Activated CD4-positive, alpha-beta T cell treated with anti-CD3 and anti-CD28 coated beads, Interleukin-2, Interleukin-4, amounts not matched to agents 100 ng/mL and 50 ng/mL, durations not matched to agents 16 hours and 8 hours (primary cell): Measurements from ENCODE around the gene CAMSAP1.

Experiments
- DNase-seq: peaks from one replicate; pipeline ENCODE4 v3.0.0-alpha.2; 2020; ENCODE audit warnings: low spot score

CAMSAP1 gene

DNA sequence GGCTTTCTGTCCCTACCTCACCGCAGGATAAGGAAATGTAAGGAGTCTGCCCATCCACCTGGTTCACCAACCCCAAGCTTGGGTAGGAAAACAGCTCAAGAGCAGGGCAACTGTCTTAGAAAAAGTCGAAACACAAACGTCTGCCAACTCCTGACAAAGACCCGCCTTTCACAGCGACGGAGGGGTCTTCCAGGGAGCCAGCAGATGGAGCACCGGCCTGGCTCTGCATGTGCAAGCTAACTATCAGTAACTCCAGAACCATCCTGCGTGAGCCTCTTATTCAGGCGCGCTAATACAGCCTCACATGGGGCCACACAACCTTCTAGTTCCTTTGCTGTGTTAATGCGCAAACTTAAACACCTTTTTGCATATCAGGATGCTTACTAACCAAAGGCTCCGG, 26.9 kb downstream of the CAMSAP1 start:
- DNase-seq, result no peak

DNA sequence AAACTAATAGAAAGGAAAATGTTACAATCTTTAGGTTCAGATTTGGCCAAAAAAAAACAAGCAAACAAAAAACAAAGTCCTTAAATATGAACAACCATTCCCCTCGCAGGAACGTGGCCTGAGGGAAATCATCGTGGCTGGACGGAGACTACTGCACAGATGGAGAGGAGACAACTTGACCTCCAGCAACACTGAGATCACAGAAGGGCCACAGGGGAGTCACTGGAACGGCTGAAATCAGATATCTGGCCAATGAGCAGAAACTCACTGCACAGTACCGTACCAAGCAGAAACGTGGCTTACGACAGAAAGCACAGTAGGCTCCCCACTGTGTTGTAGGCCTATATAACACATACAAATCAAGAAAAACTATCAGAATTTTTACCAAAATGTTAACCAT, 27.7 kb downstream of the CAMSAP1 start:
- no peak for DNase-seq

DNA sequence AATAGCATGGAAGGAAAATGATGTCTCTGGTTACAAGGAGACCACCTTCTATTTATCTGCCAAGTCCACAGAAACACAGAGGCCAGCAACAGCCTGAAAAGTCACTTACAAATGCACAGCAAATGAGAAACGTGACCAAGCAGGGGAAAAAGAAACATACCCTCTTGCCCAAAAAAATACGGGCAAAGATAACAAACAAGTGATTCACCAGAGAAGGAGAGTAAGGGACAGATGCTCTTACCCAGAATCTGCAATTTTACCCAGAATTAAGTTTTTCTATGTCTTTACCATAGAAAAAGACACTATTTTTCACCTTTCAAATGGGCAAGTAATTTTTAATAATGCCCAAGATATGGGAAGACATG, 28.1 kb downstream of the CAMSAP1 start:
- no peak for DNase-seq

DNA sequence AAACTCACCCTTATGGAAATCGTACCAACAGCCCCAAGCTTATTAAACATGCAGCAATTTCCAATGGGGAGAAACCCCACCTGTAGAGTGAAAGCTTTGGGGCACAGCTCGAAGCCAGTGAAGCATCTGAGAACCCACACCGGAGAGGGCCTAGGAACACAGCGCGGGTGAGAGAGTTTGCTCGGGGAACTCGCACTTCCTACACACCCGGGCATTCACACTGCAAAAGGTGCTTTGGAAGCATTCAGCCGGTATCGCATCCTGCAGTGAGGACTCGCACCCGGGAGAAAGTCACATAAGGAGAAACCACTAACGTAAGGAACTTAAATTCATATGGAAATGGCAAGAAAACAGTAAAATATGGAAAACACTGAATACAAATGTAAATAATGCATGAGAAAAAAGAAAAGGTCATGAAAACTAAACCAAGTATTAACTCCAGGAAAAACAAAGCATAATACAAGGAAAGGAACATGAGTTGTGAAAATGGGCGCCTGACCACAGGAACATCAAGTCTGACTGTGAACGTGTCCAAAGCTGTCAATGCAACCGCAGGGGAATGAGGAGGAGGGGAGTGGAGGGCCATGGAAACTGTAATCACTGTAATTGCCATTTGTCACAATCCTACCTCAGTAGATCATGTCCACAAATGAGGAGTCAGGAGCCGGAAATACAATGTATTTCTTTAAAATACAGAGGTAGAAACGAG, 28.7 kb downstream of the CAMSAP1 start:
- no peak for DNase-seq

DNA sequence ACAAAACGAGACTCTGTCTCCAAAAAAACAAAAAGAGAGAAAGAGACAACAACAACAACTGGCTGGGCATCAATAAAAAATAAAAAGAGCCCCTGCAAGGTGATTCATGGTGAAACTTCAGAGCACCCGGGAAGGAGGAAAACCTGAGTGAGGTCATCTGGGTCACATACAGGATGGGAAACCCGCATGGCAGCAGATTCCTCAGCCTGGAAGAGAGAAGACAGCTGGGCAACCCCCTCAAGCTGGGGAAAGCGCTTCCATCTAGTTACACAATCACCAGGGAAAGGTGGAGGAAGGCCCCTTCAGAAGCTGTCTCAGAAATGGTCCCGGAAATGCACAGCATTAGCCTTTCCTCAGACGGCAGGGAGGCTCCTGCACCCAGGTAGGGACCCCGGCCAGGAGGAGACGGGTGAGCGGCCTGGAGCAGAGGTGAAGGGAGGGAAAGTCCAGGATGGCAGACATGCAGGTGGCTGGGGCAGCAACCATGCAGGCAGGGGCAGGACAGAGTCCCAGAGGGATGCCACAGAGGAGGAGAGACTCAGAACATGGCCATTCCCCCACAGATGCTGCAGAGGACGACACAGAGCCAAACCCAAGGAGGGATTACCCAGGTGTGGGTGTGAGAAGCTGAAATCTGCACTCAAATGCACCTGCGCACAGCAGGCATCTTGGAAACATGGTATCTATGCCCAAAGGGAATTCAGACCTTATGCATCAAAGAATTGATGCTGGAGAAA, 29.4 kb downstream of the CAMSAP1 start:
- DNase-seq, result no peak

DNA sequence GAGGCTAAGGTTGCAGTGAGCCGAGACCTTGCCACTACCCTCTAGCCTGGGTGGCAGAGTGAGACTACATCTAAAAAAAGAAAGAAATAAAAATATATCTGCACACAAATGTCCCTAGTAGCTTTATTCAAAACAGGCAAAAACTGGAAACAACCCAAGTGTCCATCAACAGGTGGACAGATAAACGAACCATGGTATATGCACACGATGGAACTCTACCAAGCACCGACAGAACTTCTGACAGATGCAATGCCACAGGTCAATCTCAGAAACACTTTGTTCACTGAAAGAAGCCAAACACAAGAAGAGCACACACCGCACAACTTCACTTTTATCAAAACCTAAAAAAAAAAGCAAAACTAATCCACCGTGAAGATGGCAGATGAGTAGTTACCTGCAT, 30.4 kb downstream of the CAMSAP1 start:
- no peak for DNase-seq

DNA sequence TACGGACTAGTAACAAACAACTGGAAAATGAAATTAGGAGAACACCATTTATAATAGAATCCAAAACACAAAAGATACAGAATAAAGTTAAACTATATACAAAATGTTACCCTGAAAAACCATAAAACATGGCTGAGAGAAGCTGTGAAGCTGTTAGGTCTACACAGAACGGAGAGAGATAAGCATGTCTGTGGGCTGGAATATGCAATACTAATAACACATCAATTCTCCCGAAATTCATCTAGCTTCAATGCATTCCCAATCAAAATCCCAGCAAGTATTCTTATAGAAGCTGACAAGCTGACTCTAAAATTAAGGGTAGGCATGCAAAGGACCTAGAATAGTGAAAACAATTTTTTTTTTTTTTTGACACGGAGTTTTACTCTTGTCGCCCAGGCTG, 32.5 kb downstream of the CAMSAP1 start:
- DNase-seq, result no peak

DNA sequence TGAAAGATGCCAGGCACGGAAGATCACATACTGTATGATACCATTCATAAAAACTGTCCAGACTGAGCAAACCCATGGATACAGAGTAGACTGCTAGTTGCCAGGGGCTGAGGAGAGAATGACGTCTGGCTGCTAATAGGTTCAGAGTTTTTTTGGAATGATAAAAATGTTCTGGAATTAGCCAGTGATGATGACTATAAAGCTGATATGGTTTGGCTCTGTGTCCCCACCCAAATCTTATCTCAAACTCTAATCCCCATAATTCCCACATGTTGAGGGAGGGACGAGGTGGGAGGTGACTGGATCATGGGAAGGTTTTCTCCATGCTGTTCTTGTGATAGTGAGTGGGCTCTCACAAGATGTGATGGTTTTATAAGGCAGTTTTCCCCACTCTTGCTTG, 37.4 kb downstream of the CAMSAP1 start:
- no peak for DNase-seq

DNA sequence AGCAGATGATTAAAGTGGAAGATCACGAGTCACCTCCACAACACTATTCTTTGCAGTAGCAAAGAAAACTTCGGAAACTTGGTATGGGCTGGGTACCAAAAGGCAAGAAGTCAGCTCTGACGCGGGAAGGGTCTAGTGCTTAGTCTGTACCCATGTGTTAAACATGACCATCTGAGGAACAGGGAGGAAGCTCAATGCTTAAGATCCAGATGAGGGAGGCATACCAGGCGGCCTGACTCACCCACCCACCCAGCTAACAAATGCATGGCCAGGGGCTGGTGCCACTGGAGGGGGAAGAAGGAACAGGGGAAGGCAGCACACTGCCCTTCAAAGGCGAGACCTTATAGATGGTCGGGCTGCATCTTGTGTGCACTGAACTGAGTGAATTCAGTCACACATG, 41.8 kb downstream of the CAMSAP1 start:
- no peak for DNase-seq

DNA sequence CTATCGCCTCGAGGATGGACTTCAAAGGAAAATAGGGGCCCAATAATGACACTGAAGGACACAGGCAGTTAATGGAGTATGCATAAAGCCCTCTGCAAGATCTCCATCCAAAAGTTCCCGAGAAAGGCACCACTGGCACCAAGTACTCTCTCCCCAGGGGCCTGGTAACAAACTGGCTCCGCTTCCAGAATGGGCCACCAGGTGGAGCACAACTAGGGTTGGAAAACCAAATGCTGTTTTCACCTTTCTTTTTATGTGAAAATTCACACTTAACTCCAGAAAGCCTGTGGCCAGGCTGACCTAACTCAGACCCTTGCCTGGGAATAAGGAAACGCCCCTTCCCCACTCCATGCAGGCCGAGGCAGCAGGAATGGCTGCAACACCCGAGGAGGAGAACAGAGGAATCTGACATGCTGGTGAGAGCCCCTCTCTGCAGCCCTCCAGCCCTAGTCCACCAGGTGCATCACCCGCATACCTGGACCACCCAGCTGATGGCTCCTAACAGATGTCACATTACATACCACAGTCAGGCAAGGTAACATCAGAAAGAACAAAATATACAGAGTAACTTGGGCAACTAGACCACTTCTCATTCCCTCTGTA, 42.8 kb downstream of the CAMSAP1 start:
- DNase-seq, result peak; percentile 58

DNA sequence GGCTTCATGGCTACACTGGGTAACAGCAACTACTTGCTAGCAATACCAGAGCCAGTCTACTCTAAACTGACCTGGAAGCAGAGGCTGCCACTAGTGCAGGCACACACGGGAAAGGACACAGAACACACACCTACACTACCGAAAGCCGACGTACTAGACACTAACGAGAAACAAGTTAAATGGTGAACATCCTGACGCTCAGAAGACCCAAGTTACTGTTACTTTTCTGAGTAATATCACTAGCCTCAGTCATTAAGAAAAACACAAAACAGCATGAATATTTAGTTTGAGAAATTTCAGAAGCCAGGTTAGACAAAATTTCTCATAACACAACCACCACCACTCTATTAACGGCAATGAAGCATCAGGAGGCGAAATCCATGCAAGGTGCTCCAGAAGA, 44.5 kb downstream of the CAMSAP1 start:
- DNase-seq, result peak; percentile 38

DNA sequence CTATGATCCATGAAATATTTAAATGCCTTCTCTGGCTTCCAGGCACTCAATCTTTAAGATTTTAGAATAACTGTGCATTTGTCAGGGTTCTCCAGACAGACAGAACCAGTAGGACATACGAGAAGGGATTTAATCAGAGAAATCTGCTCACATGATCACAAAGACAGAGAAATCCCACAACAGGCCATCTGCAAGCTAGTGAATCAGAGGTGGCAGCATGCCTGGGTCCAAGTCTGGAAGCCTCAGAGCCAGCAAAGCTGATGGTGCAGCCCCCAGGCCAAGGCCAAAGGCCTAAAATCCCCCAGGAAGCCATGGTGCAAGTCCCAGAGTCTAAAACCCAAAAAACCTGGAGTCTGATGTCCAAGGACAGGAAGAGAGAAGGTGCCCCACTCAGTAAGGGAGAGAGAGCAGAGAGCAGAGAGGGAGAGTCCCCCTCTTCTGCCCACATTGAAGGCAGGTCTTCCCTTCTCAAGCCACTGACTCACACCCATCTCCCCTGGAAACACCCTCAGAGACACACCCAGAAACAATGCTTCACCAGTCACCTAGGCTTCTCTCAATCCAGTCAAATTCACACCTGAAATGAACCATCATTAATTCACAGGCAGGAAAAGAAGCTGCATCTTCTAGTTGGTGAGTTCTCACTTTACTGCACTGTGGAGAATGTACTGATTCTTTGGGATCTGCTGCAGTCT, 48.7 kb downstream of the CAMSAP1 start:
- DNase-seq, result no peak

DNA sequence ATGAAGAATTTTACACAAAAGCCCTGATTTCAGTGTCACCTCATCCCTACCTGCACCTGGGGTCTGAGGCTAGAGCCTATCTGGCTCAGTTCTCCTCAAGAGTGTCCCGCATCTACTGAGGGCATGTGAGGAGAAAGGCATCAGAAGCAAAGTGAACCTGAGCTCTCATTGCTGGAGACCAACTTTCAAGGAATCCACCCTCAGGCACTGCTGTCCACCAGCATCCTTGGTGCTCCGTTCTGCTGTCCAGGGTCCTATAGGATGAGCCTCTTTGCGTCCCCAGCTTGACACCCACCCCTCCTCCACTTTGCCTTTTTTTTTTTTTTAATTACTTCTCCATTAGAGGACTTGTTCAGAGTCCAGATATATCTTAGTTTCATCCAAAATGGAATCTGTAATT, 49.5 kb downstream of the CAMSAP1 start:
- DNase-seq, result no peak

DNA sequence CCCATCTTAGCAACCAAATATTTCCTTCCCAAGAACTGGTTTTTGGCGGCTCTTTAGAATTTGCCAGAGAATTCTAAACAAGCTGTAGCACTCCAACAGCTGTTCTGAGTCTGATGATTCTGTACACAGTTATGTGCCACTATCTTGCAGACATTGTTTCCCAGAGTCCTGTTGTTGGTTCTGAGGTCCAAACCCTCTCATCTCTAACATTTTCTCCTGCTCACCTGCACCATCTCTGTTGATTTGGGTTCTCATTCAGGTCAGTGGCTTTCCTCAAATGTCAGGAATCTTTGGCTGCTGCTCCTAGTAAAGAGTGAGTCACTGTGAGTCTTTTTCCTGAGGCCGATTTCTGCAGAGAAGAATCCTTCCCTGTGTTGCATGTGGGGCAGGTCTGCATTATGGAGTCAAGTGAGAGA, 50.0 kb downstream of the CAMSAP1 start:
- no peak for DNase-seq

DNA sequence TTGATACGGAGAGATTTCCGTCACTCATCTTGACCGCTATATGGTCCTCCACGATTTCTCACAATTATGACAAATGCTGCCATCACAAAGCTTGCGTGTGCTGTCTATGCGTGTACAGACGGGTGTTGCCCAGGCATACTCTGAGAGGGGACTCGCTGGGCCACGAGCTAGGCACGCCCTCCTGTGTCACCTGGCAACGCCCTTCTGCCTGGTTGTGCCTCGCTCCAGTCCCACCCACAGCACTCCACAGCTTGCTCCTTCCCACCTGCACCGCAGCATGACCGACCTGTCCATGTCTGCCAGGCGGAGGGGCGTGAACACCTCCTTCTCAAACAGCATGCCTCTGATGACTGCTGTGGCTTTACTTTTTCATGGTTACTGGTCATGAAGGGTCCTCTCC, 55.6 kb downstream of the CAMSAP1 start:
- no peak for DNase-seq

DNA sequence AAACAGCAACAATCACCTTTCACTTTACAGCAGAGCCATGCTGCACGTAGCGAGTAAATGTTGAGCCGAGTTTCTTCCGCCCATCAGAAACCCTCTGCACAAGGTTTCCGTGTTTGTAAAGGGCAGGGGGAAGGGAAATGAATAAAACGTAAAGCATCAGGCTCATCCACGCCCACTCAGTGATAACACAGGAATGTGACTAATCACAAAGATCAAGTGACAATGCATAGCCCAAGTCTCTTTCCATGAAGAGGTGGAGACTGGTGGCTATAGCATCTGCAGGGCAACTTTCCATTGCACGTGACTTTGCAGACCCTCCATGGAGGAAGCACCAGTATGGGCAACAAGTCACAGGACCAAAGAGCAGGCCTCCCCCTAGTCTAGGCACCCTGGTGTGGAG, 56.6 kb downstream of the CAMSAP1 start:
- peak; percentile 9 for DNase-seq

DNA sequence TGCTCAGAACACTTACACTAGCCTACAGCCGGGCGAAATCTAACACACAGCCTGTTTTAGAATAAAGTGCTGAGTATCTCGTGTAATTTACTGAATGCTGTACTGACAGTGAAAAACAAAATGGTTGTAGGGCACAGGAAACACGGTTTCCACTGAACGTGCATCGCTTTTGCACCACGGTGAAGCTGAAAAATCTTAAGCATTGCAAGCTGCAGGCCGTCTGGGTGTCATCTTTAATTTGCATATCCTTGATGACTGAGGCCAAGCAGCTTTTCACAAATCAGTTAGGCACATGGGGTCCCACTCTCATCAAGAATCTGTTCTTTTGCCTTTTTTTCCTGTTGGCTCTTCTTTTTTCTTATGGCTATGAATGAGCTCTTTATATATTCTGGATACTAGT, 58.2 kb downstream of the CAMSAP1 start:
- no peak for DNase-seq

DNA sequence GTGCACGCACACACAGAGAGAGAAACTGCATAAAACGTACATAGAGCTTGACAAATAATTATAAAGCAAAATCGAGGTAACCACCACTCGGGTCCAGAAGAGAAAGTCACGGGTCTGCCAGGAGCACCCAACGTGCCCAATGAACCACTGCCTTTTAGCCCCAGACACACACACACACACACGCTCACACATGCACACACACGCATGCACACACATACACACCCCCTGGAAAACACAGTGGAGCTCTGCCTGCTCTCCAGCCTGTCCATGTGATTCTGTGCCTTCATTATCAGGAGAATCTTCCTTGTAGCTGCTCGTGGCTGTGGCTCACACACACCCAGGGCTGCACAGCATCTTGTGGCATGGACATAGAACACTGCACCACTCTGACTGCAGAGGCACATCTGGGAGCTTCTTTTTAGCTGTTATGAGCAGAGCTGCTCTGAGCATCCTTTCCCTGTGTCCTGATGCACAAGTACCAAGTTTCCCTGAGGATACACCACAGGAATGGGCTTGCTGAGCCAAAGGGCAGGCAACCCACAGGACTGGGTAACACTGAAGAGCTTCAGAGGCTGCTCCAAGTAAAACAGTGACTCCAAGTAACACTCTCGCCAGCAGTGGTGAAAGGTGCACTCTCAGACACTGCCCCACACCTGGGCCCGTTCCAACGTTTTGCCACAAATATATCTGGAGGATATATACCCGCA, 58.9 kb downstream of the CAMSAP1 start:
- DNase-seq, result no peak

DNA sequence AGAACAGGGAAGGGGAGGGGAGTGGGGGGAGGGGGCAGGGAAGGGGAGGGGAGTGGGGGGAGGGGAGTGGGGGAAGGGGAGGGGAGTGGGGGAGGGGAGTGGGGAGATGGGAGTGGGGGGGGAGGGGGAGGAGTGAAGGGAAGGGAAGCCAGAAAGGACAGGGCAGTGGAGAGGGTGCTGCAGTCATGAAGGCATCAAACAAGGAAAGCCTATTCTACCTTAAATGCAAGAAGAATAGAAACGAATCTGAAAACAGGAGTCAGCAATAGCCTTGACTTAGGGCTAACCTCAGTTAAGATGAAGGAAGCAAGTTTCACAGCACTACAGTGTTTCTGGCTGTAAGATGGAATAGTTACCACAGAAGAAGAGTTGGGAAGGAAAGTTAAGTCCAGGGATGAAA, 59.5 kb downstream of the CAMSAP1 start:
- DNase-seq, result no peak

DNA sequence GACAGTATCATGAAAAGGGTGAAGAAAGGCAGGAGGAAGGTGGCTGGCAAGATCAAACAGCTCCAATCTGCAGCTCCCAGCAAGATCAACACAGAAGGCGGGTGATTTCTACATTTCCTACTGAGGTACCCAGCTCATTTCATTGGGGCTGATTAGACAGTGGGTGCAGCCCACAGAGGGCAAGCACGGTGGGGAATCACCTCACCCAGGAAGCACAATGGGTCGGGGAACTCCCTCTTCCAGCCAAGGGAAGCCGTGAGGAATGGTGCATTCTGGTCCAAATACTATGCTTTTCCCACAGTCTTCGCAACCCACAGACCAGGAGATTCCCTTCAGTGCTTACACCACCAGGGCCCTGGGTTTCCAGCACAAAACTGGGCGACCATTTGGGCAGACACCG, 66.8 kb downstream of the CAMSAP1 start:
- no peak for DNase-seq

DNA sequence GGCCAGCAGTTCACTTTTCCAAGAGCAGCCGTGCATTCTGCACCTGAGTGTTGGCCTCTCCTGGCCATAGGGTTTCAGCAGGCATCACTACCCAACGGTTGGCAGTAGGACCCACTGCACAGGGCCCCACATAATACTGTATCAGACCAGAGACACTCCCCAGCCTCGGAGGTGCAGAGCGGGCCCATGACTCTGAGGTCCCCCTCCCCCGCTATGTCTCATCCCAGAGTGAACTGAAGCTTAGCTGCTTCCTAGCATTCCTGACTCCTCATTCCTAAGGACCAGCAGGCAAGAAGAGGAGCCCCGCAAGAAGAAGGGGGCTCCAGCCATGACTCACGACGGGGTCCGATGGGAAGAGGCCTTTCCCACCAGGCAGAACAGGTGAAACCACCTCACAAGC, 67.2 kb downstream of the CAMSAP1 start:
- DNase-seq, result no peak

DNA sequence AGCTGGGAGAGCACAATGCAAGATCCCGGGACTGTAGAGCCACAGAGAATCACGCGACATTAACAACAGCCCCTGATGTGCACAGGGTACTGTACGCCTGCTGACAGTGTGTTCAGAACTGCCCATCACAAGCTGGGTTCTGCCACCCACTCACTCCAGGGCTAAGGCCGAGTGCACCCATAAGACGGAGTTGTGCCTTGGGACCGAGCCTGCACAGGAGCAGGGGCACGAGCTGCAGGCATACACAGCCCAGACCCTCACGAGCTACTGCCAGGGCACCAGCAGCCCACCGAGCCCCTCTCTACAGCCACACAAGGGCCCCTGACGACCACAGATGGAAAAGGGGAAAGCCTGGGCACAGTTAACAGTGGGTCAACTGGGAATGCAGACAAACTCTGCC, 67.8 kb downstream of the CAMSAP1 start:
- DNase-seq, result no peak
